ENCODE results near the gene CCDC137.

Gene CCDC137

DNA sequence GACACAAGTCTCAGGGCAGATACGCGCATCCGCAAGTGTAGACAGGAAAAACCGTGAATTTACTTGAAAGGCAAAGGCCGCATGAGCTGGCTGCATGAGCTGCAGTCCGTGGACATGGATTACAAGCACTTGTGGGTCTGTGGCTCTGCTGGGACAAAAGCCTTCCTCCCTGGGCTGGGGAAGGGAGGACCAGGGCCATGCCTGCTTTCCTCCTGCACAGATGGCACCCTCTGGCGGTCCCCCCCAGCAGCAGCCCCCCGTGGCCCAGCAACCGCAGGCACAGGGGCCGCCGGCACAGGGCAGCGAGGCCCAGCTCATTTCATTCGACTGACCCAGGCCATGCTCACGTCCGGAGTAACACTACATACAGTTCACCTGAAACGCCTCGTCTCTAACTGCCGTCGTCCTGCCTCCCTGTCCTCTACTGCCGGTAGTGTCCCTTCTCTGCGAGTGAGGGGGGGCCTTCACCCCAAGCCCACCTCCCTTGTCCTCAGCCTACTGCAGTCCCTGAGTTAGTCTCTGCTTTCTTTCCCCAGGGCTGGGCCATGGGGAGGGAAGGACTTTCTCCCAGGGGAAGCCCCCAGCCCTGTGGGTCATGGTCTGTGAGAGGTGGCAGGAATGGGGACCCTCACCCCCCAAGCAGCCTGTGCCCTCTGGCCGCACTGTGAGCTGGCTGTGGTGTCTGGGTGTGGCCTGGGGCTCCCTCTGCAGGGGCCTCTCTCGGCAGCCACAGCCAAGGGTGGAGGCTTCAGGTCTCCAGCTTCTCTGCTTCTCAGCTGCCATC lies 34.9 kb downstream of the CCDC137 start:
- DNase-seq (ENCODE audit: low spot score) = no peak

DNA sequence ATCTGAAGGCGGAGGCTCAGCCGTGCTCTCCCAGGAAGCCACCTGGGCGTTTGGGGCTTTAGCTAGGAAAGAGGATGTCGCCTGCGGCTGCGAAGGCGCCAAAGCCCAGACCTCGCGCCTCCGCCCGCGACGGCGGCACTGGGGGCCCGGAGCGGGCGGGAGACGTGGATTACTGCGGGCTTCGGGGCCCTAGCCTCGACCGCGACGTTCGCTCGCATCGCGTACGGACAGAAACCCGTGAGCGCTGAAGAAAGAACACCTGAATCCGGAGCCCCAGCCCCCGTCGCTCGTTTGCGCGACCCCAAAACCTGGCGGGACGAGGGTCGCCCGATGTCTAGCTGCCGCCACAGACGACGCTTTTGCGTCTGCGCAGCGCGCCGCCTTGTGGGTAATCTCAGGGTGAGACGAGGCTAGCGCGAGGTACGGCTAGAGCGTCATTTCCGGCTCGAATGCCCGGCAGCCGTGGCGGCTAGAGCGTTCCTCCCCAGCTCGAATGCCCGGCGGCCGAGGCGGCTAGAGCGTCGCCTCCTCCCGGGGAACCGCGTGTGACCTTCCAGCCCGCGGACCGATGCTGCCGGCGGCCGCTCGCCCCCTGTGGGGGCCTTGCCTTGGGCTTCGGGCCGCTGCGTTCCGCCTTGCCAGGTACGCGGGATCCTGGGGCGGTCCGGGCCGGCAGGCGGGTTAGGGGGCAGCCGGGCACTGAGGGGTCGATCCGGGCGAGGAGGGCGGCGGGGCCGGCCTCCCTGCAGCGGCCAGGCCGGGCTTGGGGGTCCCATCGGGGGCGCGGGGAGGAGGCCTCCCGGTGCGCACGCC lies 36.6 kb downstream of the CCDC137 start, which contains the start of gene MRPL12:
Gene MRPL12, plus strand, starts transcription at position 434 of the 813 bp plus-strand sequence. Its CDS starts 135 bp downstream, at position 569.
- peak; percentile 90 for DNase-seq (ENCODE audit: low spot score)

DNA sequence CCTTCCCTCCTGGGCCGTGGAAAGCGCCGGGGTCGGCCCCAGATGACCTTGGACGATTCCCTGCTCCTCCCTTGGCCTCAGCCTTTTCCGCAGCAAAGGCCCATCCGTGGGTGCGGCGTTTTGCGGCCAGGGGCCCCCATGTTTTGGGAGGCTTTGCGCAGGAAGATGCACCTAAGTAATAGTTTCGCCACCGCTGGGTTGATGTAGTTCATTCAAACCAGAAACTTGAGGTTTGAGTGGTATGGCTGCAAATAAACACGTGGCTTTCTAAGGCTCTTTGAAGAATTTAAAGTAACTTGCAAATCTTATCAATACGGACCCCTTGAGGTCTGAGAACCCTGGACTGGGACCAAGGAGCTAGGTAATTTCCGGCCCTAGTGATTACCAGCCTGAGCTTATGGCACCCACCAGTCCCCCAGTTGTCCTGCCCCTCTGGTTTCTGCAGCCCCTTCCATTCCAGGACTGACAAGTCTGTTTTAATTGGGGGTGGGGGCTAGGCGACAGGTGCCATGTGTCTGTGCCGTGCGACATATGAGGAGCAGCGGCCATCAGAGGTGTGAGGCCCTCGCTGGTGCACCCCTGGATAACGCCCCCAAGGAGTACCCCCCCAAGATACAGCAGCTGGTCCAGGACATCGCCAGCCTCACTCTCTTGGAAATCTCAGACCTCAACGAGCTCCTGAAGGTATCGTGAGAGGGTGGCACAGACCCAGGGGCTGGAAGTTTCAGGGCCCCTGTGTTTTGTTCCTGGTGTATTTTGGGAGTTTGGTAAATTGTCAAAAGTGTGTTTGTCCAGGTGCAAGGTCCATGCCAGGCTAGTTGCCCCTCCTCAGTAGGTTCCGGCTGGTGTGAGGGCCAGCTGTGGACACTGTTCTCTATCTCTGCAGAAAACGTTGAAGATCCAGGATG lies 37.5 kb downstream of the CCDC137 start:
- DNase-seq (ENCODE audit: low spot score) = no peak

DNA sequence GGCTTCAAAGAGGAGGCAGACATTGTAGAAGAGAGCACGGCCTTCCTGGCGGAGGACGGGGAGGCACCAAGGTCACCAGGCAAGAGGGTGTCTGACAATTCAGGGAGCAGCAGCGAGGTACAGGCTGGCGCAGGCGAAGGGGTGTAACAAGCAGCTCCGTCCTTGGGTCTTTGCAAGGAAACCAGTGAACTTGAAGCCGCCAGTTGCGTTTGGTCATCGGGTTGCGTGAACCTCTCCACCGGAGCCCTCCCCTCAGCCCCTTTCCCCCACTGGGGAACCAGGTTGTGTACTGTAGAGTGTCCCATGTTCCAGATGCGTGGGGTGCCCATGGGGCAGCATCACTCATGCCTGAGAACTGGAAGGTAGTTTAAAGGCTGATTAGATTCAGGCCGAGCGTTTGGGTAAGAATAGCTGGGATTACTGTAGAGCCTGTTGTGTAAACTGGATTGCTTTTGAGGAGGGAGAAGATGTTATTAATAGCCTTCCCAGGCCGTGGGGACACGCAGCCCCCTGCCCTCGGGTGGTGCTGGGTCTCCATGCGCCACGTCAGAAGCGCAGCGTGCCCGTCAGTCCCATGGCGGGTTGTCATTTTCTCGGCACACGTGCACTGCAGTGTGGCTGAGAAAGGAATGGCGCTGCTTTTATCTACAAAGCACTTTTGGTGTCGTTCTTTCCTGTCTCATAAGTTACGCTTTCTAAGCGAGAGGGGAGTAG lies 39.1 kb downstream of the CCDC137 start:
- DNase-seq (ENCODE audit: low spot score) = no peak

DNA sequence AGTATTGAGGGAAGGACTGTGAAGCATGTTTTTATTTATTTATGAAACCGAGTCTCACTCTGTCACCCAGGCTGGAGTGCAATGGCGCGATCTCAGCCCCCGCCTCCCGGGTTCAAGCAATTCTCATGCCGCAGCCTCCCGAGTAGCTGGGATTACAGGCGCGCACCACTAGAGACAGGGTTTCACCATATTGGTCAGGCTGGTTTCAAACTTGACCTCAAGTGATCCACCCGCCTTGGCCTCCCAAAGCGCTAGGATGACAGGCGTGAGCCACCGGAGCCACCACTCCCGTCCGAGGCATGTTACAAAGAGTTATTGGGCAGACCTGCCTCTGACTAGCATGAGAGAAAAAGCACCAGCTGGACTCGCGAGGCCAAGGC lies 39.7 kb downstream of the CCDC137 start:
- DNase-seq (ENCODE audit: low spot score) = no peak

DNA sequence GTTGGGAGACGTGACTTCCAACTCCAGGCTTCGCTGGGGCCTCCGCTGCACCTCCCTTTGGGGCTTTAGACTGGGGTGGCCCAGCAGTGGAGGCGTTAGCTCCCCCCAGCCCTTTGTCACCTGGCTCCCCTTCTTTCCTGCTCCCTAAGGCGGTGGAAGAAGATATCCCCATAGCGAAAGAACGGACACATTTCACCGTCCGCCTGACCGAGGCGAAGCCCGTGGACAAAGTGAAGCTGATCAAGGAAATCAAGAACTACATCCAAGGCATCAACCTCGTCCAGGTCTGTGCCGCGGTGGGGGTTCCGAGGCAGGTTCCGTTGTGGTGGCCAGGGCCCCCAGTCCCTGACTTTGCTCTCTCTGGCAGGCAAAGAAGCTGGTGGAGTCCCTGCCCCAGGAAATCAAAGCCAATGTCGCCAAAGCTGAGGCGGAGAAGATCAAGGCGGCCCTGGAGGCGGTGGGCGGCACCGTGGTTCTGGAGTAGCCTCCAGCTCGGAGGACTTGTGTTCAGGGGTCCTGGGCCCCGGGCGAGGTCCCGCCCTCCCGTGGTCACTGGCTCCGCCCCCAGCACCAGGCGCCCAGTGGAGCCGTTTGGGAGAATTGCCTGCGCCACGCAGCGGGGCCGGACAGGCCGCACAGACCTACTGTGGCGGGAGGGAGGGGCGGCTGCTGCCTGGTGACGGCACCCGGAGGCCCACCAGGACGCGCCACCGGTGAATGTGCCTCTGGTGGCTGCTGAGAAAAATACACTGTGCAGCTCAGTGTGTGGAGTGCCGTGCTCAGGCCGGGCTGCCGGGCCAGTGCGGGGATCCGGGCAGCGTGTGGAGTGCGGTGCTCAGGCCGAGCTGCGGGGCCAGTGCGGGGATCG lies 40.5 kb downstream of the CCDC137 start:
- DNase-seq (ENCODE audit: low spot score) = no peak

DNA sequence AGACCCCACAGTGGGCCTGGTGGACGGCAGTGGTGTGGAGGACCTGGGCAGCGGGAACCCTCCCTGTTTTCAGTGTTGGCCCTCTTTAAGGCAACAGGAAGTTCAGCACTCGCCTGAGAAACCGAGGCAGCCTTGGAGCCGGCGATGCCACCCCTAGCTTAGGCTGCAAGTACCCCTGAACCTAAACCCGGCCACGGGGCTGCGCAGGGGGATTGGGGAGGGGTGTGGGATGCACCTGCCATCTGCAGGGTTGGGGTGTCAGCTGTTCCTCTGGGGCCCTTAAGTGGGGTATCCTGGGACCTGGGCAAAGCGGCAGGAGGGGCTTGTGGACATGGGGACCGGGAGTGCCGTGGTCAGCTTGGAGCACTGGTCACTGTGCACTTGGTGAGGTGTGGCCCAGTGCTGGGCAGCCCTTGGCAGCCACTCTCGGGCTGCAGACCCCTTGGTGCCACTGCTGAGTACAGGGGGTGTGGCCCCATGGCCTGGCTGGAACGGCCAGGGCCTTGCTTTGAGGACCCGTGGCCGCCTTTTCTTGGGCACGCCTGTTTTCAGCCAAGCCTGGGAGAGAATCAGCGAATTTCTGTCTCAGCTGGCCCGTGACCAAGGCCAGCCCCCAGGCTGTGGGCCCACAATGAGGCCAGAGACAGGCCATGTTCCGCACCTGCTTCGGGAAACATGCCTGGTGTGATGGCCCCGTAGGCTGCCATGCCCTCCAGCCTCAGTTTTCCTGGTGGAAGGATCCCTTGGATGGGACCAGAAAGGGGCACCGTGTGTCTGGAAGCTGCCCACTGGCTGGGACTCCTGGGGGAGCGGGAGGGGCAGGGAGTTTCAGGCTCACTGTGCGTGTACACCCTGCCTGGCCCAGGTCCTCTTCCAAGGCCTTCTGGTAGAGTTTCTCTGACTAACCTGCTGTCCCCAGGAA lies 41.4 kb downstream of the CCDC137 start:
- no peak for DNase-seq (ENCODE audit: low spot score)

DNA sequence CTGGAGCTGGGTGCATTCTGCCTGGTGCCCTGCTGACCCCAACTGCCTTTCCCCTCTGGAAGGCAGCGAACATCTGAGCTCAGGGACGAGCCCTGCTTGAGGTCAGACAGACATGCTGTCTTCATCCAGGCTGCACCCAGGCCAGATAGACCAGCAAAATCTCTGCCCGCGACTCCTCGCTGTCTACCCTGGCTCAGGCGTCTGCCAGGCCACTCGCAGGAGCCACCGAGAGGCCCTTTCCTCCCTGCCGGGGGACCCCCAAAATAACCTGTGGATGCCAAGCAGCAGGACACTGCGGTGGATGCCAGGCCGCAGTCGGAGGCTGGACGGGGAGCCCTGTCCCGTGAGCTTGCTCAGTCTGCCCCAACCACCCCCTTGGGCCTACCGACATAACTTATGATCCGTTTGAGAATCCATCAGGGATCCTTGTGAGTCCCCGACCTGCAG lies 42.2 kb downstream of the CCDC137 start:
- no peak for DNase-seq (ENCODE audit: low spot score)

DNA sequence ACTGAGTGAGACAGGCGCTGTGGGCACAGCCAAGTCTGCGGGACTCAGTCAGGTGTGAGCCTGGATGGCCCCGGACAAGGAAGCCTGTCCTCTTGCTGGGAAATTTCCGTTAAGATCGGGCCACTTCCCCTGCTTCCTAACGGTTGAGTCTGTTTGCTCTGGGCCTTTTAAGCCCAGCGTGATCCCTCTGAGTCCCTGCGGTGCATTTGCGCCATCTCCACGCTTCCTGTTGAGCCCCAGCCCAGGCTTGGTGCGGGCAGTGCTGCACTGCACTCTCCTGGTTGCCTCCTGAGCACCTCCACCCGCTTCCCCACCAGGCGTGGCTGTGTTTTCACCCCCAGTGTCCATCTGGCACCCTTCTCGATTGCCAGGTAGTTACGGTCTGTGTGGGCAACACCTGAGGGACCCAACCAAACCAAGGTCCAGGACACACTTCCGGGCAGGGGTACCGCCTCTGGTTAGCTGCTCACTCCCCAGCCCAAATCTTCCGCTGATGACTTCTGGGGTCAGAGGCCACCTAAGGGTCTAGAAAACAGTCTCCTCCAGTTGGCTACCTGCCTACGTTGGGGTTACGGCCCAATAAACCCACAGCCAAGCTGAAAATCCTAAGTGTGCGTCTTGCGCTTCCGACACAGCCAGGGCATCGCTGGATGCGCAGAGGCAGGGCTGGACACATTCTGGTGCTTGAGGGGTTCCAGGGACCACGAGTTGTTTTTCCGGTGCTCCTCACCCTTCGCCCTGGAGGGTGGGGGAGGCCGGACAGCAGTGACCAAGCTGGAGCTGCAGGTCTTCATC lies 44.2 kb downstream of the CCDC137 start:
- no peak for DNase-seq (ENCODE audit: low spot score)

DNA sequence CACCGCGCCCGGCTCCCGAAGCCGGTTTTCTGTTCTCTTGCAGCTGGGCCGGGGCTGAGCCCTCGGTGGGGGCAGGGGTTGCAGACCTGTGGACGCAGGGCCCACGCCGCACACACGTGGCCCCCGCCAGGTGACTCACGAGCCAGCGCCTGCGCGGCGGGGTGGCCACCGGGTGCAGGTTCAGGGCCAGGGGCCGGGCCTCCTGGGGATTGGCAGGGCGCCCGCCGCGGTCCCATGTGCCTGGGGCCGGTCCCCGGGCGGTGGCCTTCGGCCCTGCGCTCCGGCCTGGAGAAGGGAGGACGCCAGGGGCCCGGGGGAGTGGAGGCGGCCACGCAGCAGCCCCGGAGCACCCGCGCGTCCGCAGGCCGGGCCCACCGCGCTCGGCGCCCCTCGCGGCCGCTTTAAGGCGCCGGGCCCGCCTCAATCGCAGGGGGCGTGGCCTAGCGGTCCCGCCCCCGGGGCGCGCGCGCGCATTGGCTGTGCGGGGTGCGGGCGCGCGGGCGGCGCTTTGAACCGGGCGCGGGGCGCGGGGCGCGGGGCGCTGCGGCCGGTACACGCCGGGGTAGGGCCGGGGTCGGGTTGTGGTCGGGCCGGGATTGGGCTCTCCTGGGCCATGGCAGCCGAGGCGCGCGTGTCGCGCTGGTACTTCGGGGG lies 45.4 kb downstream of the CCDC137 start, which contains the start of gene SLC25A10:
Gene SLC25A10, plus strand, starts transcription at position 471 of the 654 bp plus-strand sequence. Its CDS starts 143 bp downstream, at position 614.
- peak; percentile 87 for DNase-seq (ENCODE audit: low spot score)

DNA sequence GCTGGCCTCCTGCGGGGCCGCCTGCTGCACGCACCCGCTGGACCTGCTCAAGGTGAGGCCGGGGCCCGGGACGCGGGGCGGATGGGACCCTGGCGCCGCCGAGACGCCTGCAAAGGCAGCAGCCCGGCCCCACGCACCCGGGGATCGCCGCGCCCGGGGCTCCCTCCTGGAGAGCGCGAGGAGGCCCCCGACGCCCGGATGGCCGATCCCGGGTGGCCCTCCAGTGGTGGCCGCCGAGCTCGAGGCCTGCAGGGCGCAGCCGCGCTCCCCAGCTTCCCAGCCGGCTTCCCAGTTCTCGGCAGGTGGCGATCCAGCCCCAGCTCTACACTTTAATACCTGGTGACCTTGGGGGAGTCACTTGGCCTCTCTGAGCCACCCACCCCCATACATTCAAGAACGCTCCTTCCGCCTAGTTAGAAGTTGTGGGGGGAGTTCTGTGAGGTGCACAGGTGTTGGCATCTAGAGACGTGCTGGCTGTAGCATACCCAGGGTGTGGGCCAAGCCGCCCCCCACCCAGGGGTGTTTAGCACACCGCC lies 46.0 kb downstream of the CCDC137 start:
- DNase-seq (ENCODE audit: low spot score) = peak; percentile 38

DNA sequence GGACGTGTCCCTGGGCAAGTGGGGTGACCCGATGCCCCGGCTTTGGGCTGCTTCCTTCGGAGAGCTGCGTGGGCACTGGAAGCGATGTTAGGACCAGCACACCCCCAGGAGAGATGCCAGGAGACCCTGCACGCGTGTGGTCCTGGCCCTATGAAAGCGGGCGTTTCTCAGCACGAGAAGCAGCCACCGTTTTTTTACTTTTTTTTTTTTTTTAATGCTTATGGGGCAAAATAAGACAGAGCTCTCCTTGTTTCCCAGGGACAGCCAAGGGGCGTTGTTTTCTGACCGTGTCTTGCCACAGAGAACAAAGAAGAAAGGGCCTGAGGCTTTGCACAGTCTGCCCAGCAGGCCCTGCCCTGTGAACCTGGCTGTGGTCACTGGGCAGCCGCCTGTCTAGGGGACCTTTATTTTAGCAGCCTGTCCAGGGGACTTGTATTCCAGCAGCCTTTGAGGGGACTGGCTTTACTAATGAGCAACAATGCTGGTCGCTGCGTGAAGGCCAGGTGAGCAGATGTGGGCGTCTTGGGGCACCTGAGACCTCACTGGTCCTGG lies 46.5 kb downstream of the CCDC137 start:
- DNase-seq (ENCODE audit: low spot score) = no peak

DNA sequence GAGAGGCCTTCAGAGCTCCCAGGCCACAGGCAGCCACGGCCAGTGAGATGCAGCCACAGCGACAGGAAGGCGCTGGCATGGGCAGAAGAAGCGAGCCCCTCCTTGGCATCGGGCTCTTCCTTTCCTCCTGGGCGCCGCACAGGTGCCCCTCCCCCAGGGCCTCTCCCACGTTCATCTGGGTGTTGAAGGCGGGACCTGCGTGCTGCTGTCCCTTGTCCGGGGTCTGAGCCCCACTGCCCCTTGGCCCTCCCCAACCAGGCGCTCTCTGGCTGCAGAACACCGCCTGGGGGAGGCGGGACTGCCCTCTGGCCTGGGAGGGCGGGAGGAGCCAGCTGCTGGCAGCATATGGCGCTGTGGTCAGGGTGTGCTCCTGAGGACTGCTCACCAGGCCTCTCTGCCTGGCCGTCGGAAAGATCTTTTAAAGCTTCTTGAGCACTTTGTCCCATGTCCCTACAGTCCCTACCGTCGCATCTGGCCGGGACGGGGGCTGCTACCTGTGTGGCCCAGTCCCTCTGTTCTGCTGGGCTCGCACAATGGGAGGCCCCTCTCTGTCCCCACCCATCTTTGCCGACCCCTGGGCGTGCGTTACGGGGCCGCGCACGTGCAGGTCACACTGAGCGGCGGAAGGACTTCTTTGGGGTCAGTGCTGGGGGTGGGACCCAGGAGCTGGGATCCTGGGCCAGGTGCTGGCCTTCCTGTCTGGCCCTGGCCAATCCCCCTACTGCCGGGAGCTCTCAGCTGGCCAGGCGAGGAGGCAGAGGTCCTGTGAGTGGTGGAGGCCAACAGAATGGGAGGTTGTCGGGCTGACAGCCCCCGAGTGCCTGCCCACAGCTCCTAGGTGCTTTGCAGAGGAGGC lies 47.2 kb downstream of the CCDC137 start:
- DNase-seq (ENCODE audit: low spot score) = peak; percentile 34

DNA sequence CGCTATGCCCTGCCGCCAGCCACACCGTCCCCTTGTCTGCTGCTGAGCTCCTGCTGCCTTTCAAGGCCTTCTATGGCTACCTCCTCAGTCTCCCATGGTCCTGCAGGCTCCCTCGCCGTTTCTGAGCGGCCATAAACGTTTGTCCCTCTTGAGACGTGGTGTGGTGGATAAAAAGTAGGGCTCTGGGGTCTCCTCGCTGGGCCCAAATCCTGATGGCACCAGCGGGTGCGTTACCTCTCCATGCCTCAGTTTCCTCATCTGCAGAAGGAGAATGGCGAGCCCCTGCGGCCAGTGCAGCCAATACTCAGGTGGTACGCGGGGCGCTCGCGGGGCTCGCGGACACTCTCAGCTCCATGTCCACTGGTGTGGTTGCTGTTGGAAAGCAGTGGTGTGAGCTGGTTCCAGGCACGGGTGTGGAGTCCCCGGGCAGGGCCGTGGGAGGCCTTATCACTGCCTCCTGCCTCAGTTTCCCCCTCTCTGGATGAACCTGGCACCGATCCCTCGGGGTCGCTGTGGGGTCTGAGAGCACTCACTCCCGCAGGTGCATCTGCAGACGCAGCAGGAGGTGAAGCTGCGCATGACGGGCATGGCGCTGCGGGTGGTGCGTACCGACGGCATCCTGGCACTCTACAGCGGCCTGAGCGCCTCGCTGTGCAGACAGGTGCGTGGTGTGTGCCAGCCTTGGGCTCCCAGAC lies 48.0 kb downstream of the CCDC137 start:
- DNase-seq (ENCODE audit: low spot score) = no peak

DNA sequence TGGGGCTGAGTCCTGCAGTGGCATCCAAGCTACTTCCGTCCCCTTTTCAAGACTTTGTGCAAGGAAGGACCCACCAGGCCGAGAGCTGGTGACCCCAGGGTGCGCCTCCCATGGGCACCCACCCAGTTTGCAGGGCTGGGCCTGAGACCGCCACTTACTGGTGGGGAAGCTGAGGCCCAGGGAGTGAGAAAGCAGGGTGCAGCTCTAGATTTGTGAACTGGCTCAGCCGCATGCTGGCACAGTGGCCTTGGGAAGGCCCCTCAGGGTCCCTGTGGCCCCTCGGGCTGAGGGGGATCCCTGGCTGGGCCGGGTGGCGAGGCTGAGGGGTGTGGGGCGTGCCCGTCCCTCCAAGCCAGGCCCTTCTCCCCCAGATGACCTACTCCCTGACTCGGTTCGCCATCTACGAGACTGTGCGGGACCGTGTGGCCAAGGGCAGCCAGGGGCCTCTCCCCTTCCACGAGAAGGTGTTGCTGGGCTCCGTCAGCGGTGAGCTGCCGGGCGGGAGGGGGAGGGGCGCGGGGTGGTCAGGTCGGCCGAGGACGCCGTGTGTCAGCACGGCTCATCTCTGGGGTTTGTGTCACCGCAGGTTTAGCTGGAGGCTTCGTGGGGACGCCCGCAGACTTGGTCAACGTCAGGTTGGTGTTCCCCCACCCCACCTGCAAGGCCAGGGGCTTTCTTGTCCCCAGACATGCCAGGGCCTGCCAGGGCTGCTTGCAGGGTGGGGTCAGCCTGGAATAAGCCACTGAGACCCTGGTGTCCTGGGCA lies 48.8 kb downstream of the CCDC137 start:
- DNase-seq (ENCODE audit: low spot score) = no peak

All from LoVo (cell line).